ENCODE results near the gene PDHX. TPM values are rescaled to one million over a fixed set of nuclear protein-coding genes. Genes with fewer than 3 reads are reported as not detected.
"Not testable (repeated sequence)": the region's sequence is repeated elsewhere in the genome, so short reads cannot be mapped to it uniquely, and the experiment has no call there.

PDHX gene
- total RNA-seq, 1 experiment from 2014 or later = 59.7 TPM

DNA sequence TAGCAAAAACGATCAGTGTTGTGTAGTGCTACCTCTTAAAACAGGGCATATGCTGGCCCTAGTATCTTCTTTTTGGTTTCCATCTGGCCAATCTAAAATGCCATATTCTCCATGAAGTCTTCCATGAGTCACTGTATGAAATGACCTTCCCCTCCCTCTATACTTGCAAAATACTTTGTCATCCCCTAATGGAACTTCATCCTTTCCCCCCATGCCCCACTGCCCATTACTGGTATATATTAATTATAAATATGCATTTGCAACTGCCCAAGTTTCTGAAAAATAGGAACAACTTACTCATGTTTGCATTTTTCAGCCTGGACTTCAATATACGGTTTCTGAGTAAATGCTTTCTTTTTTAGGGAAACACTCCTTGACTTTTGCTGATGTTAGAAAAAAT is 4.7 kb upstream of the PDHX start:
- DNase-seq (ENCODE audit: low spot score) = no peak

DNA sequence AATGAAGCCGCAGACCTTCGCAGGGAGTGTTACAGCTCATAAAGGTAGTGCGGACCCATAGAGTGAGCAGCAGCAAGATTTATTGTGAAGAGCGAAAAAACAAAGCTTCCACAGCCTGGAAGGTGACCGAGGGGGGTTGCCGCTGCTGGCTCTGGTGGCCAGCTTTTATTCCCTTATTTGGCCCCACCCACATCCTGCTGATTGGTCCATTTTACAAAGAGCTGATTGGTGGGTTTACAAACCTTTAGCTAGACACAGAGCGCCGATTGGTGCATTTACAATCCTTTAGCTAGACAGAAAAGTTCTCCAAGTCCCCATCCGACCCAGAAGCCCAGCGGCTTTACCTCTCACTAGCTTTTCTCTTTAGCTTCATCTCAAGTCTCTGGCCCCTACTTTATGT is 2.9 kb upstream of the PDHX start:
- DNase-seq (ENCODE audit: low spot score) = not testable (repeated sequence)

DNA sequence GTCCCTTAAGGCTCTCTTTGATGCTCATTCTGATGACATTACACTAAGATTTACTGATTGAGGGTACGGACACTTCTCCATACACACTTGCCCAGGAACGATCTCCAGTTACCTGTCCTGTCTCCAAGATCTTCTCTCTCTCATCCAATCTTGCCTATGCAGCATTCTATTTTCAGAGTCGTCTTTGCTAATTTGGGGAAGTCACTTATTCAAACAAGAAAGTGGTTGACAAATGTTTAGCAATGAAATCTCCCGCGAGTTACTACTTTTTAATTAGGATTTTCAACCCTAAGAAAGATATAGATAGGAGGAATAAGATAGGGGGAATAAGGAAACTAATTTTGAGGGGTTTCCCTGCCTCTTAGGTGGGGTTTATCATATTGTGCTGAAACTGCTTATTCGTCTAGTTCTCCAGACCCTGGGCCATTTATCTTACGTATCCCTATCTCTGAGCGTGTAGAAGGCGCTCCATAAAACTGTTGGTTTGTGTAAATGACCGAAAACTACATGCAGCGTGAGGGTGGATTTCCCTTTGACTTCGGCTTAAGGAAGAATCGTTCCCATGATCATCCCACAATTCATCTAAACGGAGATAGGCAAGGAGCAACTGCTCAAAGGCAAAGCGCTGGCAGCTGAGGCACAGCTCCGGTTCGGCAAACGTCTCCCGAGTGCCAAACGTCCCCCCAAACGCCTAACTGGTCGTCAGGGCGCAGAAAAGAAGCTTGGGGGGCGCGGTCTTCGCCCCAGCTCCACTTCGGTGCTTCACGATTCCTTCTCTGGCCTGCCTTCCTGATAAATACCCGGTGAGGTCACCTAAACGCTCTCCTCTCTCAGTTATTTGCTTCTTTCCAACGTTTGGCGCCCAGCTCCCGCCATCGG is 1.0 kb upstream of the PDHX start:
- no peak for DNase-seq (ENCODE audit: low spot score)

DNA sequence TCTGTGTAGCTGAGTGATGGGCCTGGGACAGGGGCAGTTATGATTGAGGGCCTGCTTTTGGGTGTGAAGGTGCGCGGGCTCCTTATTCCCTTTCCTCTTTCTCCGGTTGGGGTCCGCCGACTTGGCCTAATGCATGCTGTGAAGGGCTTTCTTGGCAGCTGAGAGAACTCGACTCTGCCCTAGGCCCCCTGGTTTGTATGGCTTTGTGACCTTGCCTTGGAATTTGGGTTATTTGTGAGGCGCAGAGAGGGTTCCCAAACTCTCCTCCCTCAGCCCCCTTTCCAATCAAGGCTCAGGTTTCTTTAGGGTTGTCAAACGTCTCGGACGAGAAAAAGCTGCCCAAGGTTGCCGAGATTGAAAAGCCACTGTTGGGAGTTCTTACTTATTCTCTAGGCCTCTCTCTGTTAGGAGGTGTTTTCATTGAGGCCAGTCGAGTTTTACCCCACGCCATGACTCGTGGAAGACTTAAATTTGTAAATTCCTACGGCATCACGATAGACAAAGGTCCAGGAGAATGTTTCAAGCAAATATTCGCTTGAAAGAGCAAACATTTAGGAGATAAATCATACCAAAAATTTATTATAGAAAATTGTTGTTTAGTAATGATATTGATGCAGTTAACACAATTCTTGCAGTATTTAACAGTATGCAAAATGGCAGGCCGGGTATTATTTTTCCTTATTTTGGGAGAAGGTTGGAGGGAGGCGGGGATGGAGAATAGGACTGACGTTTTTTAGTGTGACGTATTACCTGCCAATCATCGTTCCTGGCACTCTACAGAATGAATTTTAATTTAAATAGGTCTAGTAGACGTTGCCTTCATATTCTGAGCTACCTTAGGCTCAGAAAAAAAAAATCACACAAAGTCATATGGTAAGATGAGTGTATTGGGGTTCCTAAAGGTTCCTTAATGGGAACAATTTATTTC is 689 bp downstream of the PDHX start:
- peak; percentile 24 for DNase-seq (ENCODE audit: low spot score)

DNA sequence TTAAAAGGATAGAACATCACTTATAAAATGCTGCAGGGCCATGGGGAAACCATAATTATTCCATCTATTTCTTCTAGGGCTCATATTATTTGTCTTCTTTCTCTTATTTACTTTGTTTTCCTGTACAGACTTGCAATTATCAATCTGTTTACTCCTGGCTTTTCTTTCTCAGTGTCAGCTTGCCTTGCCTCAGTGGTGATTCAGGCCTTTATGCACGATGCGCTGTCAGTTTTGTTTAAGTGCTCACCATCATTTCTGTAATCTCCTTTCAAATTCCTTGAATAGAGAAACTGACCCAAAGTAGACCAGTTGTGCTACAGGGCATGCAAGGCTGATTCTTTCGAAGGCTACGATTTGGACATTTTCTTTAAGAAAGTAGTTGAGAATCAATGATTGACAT is 4.7 kb downstream of the PDHX start:
- no peak for DNase-seq (ENCODE audit: low spot score)

DNA sequence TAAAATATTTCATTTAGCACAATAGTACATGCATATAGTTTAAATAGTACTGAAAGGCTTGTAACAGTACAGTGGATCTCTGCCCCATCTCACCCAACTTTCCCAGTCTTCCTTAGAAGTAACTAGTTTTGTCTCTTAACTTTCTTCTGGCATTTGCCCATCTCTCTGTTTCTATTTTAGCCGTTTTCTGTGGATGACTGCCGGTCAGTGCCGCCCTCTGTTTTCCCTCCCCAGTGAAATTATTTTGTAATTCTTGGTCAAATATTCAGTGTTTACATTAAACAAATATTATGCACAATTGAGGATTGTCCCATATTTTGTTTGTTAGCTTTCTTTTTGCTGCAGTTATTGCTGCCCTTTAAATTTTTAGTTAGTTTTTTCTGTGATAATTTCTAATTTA is 8.3 kb downstream of the PDHX start:
- no peak for DNase-seq (ENCODE audit: low spot score)

DNA sequence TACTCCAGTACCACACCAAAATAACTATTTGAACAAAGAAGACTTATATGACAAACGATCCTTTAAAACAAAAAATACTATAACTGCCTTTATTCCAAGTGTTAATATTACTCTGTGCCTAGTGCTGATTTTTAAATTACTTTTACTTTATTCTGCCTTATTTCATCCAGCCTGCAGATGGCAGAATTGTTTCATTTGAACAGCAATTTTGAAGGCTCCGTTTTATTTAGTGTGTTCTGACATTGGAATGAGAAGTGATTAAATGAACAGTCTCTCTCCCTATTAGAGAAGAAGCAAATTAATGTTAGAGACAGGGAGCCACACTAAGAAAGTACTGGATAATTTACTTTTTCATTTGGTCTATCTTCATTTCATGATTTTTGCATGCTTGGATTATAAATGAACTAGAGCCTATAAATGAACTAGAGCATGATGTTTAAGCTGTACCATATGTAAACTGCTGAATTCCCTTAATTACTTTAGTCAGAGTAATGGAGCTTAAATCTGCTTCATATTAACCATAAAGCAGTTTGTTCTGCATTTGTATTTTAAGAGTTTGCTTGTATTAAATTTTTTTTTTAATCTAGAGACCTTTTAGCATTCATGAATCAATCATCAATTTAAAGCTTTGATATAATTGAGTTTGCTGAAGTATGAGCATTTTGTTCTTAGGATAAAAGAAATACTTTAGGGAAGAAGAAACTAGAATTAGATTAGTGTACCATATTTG is 9.8 kb downstream of the PDHX start:
- peak; percentile 58 for DNase-seq (ENCODE audit: low spot score)

DNA sequence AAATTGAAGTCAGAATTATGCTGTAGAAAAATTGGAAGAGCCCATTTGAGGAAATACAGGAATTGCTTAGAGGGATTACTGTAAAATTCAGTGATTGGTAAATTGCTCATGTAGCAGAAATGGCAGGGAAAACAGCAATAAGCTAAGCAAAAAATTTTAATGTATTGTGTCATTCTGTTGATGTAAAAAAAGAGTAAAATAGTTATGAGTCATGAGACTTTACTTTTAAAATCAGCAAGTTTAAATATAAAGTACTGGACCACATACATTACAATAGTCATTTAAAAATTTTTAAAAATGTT is 10.4 kb downstream of the PDHX start:
- no peak for DNase-seq (ENCODE audit: low spot score)

DNA sequence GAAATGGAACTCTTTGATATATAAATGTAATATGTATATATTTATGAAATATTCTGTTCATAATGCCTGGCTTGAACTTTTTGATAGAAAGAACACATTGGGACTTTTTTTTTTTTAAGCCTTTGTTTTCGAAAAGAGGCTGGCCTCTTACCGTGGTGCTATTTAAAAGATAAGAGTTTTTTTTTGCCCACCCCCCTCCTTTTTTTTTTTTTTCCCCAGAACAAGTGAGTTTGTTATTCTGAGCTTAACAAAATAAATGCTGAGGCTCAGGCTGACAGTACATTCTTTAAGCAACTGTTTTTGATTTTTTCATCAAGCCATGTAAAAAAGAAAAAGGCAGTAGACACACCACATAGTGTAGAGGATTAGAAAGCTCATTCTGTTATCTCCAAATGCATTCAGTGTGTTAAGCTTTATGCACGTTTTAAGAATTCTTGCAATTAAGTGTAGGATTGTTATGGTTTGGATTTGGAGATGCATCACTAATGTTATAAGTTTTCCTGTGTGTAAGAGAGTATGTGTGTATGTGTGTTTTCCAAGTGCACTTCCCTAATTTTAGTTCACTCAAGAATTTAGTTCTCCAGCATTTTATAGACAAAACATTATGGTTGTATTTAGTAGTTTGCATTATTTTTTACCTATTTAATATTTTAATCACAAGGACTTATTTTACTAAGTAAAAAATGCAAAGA is 12.0 kb downstream of the PDHX start:
- no peak for DNase-seq (ENCODE audit: low spot score)

DNA sequence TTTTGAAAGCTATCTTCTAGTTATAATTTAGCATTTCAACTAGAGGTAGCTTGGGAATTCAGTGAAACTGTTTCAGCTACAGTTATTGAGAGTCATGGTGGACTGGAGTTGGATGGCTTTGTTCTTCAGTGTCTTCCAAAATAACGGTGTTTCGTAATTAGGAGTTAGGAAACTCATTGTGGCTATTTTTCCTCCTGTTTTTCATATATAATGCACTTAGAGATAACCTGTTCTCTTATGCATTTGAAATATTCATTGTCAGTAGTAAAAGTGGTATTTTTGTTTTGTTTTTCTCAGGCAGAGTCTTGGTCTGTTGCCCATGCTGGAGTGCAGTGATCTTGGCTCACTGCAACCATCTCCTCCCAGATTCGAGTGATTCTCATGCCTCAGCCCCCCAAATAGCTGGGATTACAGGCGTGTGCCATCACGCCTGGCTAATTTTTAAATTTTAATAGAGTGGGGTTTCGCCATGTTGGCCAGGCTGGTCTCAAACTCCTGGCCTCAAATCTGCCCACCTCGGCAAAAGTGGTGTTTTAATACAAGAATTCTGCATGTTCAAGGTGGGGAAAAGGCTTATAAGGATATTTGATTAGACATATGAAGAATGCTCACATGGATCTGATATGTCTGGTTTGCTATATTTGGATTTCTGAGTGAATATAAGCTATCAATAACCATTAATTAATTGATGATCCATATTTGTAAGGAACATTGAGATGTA is 12.7 kb downstream of the PDHX start:
- no peak for DNase-seq (ENCODE audit: low spot score)

DNA sequence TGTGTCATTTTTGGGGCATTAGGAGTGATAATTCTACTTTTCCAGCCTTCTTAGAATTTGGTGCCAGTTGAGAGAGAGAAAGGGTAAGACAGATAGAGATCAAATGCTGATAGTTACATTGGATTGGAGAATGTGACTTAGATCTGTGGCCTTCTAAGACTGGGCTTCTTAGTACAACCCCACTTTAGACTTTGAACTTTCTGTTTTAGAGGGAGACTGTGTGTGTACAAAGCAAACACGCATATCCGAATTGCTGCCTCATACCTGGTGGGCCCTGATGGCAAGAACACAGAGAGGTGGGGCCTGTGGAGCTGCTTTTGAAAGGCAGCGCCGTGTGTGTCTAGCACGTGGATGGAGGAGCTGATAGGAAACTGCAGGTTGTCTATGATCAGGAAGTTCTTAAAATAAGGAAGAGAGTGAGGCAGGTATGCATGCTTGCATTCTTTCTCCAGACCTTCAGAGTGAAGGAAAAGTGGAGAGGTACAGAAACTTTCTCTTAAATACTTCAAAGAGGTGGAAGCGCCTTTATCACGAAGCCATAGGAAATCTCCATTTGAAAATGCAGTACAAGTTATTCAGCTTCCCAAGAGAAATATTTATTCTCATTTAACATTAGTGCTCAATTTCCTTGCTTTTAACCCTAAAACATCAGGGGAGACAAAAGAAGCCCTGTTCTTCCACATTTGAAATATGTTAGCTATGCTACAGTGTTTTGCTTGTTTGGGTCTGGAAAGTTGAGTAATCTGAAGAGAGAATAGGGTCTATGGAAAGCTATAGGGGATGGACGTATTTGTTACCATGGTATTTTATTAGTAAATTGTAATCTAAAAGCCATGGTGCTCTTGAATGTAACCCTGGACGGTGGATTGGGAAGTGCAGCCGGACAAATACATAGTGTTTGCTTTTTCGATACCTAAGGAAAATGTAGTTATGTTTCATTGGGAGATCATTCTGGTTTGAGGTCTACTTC is 13.7 kb downstream of the PDHX start:
- no peak for DNase-seq (ENCODE audit: low spot score)

DNA sequence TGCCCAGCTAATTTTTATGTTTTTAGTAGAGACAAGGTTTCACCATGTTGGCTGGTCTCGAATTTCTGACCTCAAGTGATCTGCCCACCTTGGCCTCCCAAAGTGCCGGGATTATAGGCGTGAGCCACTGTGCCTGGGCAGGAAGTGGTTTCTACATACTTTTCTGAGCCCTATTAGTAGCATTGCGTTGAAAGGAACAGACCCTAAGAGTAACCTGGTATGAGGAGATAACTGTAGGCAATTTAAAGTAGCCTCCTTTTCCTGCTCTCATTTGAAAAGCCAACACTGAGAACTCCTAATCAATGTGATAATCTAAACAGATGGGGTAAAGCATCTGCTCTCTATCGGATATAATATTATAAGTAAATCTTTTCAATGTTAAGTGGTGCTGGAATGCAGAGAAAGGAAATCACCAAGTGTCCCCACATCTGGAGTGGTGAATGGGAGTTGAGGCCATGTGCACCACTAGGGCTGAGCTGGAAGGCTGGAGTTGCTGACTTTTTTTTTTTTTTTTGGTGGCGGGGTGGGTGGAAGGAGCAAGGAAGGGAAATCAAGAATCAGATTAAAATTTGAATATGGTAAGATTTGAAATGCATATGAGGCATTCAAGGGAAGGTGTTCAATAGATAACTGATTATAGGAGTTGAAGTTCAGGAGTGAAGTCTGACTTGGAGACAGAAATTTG is 20.7 kb downstream of the PDHX start:
- DNase-seq (ENCODE audit: low spot score) = no peak

DNA sequence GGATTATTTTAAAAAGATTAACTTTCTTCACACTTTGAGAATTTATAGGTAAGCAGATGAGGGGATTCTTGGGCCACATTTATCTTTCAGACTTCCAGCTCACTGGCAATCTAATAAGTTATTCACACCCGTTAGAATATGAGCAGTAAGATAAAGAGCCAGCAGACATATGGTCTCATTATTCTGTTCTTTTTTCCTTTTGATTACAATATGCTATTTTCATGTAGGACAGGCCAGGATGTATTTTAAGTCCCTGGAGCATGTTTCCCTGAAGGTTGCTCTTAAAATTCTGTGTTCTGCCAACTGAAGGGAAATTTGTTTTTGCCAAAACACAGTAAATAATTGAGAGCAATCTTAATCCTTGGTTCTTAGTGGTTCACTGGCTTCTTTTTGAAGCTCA is 22.2 kb downstream of the PDHX start:
- DNase-seq (ENCODE audit: low spot score) = no peak

DNA sequence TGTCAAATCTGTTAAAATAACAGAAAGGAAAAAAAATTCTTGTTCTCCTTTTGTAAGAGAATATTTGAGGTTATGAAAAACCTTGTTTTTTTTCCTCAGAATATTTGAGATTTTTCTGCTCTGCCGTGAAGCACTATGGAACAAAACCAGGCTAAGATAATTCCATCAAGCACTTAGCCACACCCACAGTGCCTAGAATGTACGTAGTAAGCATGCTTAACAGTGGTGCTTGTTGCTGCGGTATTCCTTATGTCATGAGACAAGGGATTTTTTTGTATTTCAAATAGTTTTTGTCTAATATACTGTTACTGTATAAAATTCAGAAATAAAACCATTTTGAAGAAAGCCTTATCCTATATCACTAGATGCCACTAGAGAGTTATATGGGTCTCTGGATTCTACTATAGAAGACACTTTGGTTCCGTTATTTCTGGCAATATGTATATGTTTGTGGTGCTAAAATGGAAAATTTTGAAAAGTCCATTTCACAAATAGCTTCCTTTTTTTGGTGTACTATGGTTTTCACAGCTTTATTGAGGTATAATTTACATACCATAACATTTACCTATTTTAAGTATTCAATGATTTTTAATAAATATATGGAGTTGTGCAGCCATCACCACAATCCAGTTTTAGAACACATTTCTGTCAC is 23.7 kb downstream of the PDHX start:
- no peak for DNase-seq (ENCODE audit: low spot score)

DNA sequence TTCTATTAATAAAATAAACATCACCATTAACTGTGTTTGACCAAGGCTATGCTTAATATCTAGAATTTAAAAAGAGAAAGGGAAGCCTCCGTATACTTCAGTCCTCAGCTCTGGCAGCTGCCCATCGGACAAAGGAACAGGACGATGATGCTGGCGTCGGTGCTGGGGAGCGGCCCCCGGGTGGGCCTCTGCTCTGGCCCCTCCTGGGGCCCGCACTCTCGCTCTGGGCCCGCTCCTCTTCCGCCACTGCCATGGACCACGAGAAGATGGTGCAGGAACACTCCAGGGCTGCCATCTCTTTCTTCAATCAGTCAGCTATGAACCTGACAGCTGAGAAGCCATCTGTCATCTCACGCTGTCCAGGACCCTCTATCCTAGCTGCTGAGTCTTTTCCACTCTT is 25.3 kb downstream of the PDHX start:
- DNase-seq (ENCODE audit: low spot score) = no peak

DNA sequence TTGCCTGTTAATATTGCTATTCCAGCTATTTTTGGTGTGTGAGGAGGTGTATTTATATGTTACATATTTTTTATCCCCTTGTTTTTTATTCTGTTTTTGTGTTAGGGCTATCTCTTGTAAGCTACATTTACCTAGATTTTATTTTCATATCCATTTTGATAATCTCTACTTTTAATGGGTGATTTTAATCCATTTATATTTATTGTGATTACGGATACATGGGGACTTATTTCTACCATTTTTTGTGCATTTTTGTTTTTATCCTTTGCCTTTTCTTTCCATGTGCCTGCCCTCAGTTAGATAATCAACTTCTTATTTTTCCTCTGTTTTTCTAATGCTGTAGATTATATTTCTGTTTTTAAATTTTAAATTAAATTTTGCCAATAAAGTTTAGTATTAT is 28.3 kb downstream of the PDHX start:
- DNase-seq (ENCODE audit: low spot score) = no peak

DNA sequence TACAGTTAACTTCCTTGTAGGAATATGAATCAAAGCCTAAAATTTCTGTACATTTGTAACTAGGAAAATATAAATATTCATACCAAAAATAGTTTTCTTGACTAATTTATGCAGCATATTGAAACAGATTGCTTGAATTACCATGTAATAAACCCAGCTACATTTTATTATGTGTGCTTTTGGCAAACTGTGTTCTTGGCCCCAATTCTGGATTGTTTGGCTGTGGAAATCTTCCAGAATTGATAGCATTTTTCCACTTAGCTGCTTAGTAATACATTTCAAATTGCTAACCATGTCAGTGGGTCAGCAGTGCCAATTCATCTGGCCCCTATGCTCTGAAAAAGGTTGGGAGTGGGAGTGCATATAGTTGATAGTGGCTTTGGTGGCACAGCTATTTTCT is 32.3 kb downstream of the PDHX start:
- DNase-seq (ENCODE audit: low spot score) = no peak

DNA sequence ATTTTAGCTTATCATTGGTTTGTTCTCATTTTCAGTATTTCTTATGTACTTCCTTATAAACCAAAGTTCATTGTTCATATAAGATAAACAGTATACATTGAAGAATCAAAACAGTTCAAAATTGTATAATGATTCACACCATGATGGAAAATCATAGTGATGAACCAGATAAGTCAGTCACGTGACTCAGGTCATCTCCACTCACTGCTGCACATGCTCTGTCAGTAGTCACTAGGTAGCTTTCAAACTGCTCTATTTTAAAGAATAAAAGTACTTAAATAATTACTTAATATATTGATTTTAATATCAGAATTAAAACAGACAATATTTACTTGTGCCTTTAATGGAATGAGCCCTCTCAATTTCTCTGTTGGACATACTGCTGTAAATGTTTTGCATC is 37.5 kb downstream of the PDHX start:
- DNase-seq (ENCODE audit: low spot score) = no peak

DNA sequence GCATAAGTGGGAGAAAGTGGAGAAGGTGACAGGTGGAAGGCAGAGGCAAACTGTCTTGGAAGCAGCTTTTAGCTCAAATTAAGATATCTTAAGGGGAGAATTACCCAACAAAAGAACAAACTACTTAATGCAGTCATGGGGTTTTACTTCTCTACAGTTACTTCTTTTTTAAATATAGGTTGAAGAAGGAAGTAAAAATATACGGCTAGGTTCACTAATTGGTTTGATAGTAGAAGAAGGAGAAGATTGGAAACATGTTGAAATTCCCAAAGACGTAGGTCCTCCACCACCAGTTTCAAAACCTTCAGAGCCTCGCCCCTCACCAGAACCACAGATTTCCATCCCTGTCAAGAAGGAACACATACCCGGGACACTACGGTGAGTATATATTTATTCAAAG is 40.8 kb downstream of the PDHX start:
- no peak for DNase-seq (ENCODE audit: low spot score)

Data from A172 (cell line).